SK-N-SH (cell line): Measurements from ENCODE around the gene PSAT1. TPM values are rescaled to one million over a fixed set of nuclear protein-coding genes. Genes with fewer than 3 reads are reported as not detected.

Experiments used
- CTCF ChIA-PET: fragments of 300-600, 350-600 bp; formaldehyde crosslinking; extraction: SDS; loops from one replicate; lab custom pipeline; 2021; lab: Yijun Ruan, JAX
- POLR2A ChIA-PET: fragments of 350-600 bp; sonication (Branson Sonifier 250); formaldehyde crosslinking; extraction: SDS; loops from one replicate; lab custom pipeline; 2020; ENCODE audit warnings: antibody characterized with exemption, inconsistent platforms; lab: Yijun Ruan, JAX
- DNase-seq: peaks from one replicate; pipeline ENCODE4 v3.0.0; 2012
- H2AFZ ChIP-seq: fragments of 200-600 bp; sonication (generic); 2 replicates; pipeline ENCODE4 v1.8.1; 2016; ENCODE audit warnings: antibody characterized with exemption, mild to moderate bottlenecking, low read depth
- H3F3A ChIP-seq: fragments of 200-600 bp; sonication (generic); replicated peaks from 2 replicates; pipeline ENCODE3; 2016; ENCODE audit warnings: antibody characterized with exemption, mild to moderate bottlenecking; ENCODE audit not compliant: insufficient read depth
- H3K27ac ChIP-seq, 2 experiments: fragments of 200-500 bp in 1 of 2; fragments of 200-600 bp in 1 of 2; sonication (Bioruptor generic) in 1 of 2; sonication (generic), shearing (Covaris generic) in 1 of 2; 2 replicates each; pipeline versions ENCODE4 v1.5.1 to v1.6.1; 2014 to 2016; ENCODE audit warnings: low read depth in 2 of 2, inconsistent platforms in 1 of 2, low read length in 1 of 2, mild to moderate bottlenecking in 1 of 2, mixed read lengths in 1 of 2
- H3K27me3 ChIP-seq: fragments of 200-600 bp; sonication (generic), shearing (Covaris generic); 2 replicates; pipeline ENCODE4 v1.6.1; 2016; ENCODE audit warnings: mixed run types; ENCODE audit not compliant: insufficient read depth
- H3K36me3 ChIP-seq, 2 experiments: fragments of 200-500 bp in 1 of 2; fragments of 200-600 bp in 1 of 2; sonication (Bioruptor generic) in 1 of 2; sonication (generic) in 1 of 2; replicated peaks in 1 of 2; 2 replicates each; pipeline versions ENCODE3 to v1.5.1; 2014 to 2016; ENCODE audit warnings: low read length in 1 of 2, mild to moderate bottlenecking in 1 of 2; ENCODE audit not compliant: insufficient read depth in 2 of 2, control insufficient read depth in 1 of 2
- H3K4me1 ChIP-seq, 2 experiments: fragments of 200-500 bp in 1 of 2; fragments of 200-600 bp in 1 of 2; sonication (Bioruptor generic) in 1 of 2; sonication (generic), shearing (Covaris generic) in 1 of 2; 2 replicates each; pipeline versions ENCODE4 v1.5.1 to v1.6.1; 2014 to 2016; ENCODE audit warnings: low read depth in 1 of 2, low read length in 1 of 2, mixed run types in 1 of 2; ENCODE audit not compliant: insufficient read depth in 2 of 2, control insufficient read depth in 1 of 2
- H3K4me2 ChIP-seq: fragments of 200-600 bp; sonication (generic), shearing (Covaris generic); 2 replicates; pipeline ENCODE4 v1.6.1; 2017; ENCODE audit warnings: mixed run types
- H3K4me3 ChIP-seq, 2 experiments: fragments of 200-500 bp in 1 of 2; fragments of 200-600 bp in 1 of 2; sonication (Bioruptor generic) in 1 of 2; sonication (generic), shearing (Covaris generic) in 1 of 2; 2 replicates each; pipeline versions ENCODE4 v1.5.1 to v1.8.1; 2014 to 2016; ENCODE audit warnings: low read depth in 2 of 2, inconsistent platforms in 1 of 2, low read length in 1 of 2, mild to moderate bottlenecking in 1 of 2, mixed read lengths in 1 of 2, moderate library complexity in 1 of 2
- H3K79me2 ChIP-seq: fragments of 200-600 bp; sonication (generic); 2 replicates; pipeline ENCODE4 v1.8.1; 2017; ENCODE audit warnings: mild to moderate bottlenecking; ENCODE audit not compliant: insufficient read depth
- H3K9ac ChIP-seq: fragments of 200-600 bp; sonication (generic); 2 replicates; pipeline ENCODE4 v1.6.1; 2017; ENCODE audit warnings: mixed run types
- H3K9me2 ChIP-seq: fragments of 200-600 bp; sonication (generic); 2 replicates; pipeline ENCODE4 v1.6.1; 2017; ENCODE audit warnings: mixed run types
- H3K9me3 ChIP-seq: fragments of 200-600 bp; sonication (generic); 2 replicates; pipeline ENCODE4 v1.6.1; 2017; ENCODE audit warnings: mixed run types, mild to moderate bottlenecking, moderate library complexity
- H4K20me1 ChIP-seq: fragments of 200-600 bp; sonication (generic); 2 replicates; pipeline ENCODE4 v1.6.1; 2017; ENCODE audit warnings: mild to moderate bottlenecking, mixed run types; ENCODE audit not compliant: insufficient read depth
- EZH2phosphoT487 ChIP-seq: fragments of 200-600 bp; sonication (generic); IDR thresholded peaks from 2 replicates; pipeline ENCODE4 v1.6.1; 2017; ENCODE audit warnings: low read depth, mixed run types, mild to moderate bottlenecking, antibody characterized with exemption, moderate library complexity, borderline replicate concordance
- FOSL2 ChIP-seq: IDR thresholded peaks from 2 replicates; pipeline ENCODE4 v1.4.0; 2012; ENCODE audit warnings: low read depth, mild to moderate bottlenecking, moderate library complexity, borderline replicate concordance
- GABPA ChIP-seq: IDR thresholded peaks from 2 replicates; pipeline ENCODE4 v1.4.0; 2012; ENCODE audit warnings: low read depth, mild to moderate bottlenecking
- GATA2 ChIP-seq: sonication (generic); formaldehyde crosslinking; IDR thresholded peaks from 2 replicates; pipeline ENCODE4 v1.5.0; 2020; ENCODE audit warnings: mild to moderate bottlenecking, missing genetic modification reagents
- IRF3 ChIP-seq: fragments of 150-350 bp; IDR thresholded peaks from 2 replicates; pipeline ENCODE4 v1.6.1; 2016; ENCODE audit warnings: mild to moderate bottlenecking, low read depth, low read length
- MEF2A ChIP-seq: IDR thresholded peaks from 2 replicates; pipeline ENCODE4 v1.4.0; 2012; ENCODE audit warnings: low read depth, borderline replicate concordance
- RAD21 ChIP-seq: IDR thresholded peaks from 2 replicates; pipeline ENCODE4 v1.6.1; 2012; ENCODE audit warnings: mild to moderate bottlenecking, low read length
- RFX5 ChIP-seq: IDR thresholded peaks from 2 replicates; pipeline ENCODE4 v1.6.1; 2012; ENCODE audit warnings: mild to moderate bottlenecking, improper control_type of control experiment, low read length
- SMC3 ChIP-seq: IDR thresholded peaks from 2 replicates; pipeline ENCODE4 v1.6.1; 2012; ENCODE audit warnings: low read depth, low read length, improper control_type of control experiment
- TAF1 ChIP-seq: IDR thresholded peaks from 2 replicates; pipeline ENCODE4 v1.6.1; 2012; ENCODE audit warnings: low read depth, mild to moderate bottlenecking, low read length, moderate library complexity, borderline replicate concordance
- WGBS: methylation state at CpG from one replicate; pipeline ENCODE4 v1.1.6; 2017; ENCODE audit warnings: low lambda C conversion rate; 5-methylcytosine and 5-hydroxymethylcytosine counted together
- polyA plus RNA-seq, 3 experiments: library from polyadenylated mRNA; depleted of rRNA; stranded (reverse); fragments of >200 nt; gene quantifications; 2 replicates each; pipeline ENCODE4 v1.2.3, GENCODE V29; 2012
- TF ChIP-seq, protein P1 (sequence below): IDR thresholded peaks from 2 replicates; pipeline ENCODE4 v1.4.0; 2012; ENCODE audit warnings: low read depth
- TF ChIP-seq, protein P2 (sequence below): IDR thresholded peaks from 2 replicates; pipeline ENCODE4 v1.6.1; 2012; ENCODE audit warnings: mild to moderate bottlenecking, low read depth, low read length, moderate library complexity

PSAT1 gene
- polyA plus RNA-seq, 1 of the 3 experiments (the other 2 are of a cell fraction): 37.0 TPM

- Histone ChIP-seq H3K79me2 (no peaks in the 10 kb centered on the region), H3K9me2 (no peaks in the 10 kb centered on the region), H2AFZ (no peak overlapping the region), H3K27me3 (no peaks in the 10 kb centered on the region; the same call in 1 of the 2 replicates), H3K27ac (no peak overlapping the region), H3K4me1 (peaks cover 0 to 17% of the 10 kb centered on the region in 2 experiments; a peak in 2 of 4 replicates), H3K4me2 (no peak overlapping the region), H4K20me1 (no peaks in the 10 kb centered on the region), H3K9ac (no peak overlapping the region), H3K36me3 (no peaks in the 10 kb centered on the region), H3K4me3 (no peak overlapping the region), H3K9me3 (no peaks in the 10 kb centered on the region), H3F3A (no peaks in the 10 kb centered on the region)
- no peak for DNase-seq
- 58% methylated on average over 2 of the region's 2 CpGs for WGBS
- CTCF ChIA-PET: no interaction called here
- POLR2A ChIA-PET: no interaction called here
- TF ChIP-seq MEF2A (no peak), TAF1 (no peak), IRF3 (no peak), FOSL2 (no peak), RFX5 (no peak), RAD21 (no peak), SMC3 (no peak), GATA2 (CRISPR knock-in tag) (no peak), GABPA (no peak), EZH2phosphoT487 (no peak)
- TF ChIP-seq, protein P1, sequence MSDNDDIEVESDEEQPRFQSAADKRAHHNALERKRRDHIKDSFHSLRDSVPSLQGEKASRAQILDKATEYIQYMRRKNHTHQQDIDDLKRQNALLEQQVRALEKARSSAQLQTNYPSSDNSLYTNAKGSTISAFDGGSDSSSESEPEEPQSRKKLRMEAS: no peak
- TF ChIP-seq, protein P2, sequence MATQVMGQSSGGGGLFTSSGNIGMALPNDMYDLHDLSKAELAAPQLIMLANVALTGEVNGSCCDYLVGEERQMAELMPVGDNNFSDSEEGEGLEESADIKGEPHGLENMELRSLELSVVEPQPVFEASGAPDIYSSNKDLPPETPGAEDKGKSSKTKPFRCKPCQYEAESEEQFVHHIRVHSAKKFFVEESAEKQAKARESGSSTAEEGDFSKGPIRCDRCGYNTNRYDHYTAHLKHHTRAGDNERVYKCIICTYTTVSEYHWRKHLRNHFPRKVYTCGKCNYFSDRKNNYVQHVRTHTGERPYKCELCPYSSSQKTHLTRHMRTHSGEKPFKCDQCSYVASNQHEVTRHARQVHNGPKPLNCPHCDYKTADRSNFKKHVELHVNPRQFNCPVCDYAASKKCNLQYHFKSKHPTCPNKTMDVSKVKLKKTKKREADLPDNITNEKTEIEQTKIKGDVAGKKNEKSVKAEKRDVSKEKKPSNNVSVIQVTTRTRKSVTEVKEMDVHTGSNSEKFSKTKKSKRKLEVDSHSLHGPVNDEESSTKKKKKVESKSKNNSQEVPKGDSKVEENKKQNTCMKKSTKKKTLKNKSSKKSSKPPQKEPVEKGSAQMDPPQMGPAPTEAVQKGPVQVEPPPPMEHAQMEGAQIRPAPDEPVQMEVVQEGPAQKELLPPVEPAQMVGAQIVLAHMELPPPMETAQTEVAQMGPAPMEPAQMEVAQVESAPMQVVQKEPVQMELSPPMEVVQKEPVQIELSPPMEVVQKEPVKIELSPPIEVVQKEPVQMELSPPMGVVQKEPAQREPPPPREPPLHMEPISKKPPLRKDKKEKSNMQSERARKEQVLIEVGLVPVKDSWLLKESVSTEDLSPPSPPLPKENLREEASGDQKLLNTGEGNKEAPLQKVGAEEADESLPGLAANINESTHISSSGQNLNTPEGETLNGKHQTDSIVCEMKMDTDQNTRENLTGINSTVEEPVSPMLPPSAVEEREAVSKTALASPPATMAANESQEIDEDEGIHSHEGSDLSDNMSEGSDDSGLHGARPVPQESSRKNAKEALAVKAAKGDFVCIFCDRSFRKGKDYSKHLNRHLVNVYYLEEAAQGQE: no peak
Observed at GRCh38 chr9:78351816-78352215, 54.9 kb downstream of the PSAT1 start.
